DLD1 (cell line): ENCODE measurements around the gene TEX2.

Experiments used
- in situ Hi-C: cut with HindIII; loops from 2 replicates; pipeline ENCODE4 v1.10.0; 2017; ENCODE audit warnings: low sequenced_read_pairs

The TEX2 gene

DNA sequence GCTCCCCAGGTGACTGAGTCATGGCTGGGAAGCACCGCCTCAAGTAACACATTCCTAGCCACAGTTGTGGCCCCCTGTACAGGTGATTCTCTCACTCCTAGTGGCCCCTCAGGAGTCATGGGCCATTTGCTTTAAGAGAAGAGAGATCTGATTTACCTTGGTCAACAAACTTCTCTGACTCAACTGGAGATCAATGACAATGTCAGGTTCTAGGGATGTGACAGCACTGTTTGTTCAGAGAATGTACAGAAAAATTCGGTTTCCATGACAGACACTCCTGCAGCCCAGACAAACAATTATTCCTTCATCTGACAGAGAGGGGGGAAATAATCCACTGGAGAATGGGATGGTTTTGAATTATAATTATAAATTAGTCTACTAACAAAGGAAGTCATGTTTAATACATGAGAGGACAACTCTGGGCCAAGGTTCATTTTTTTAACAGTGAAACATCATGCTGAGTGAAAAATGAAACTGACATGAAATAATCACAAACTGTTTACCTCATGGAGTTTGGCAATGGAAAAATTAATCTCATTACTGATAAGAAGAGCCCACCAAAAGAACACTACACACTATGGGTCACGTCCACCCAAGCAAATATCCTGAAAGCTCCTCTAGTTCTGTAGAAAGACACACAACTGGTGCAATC is 142.8 kb downstream of the TEX2 start:
- in situ Hi-C loops, result no loop called here

DNA sequence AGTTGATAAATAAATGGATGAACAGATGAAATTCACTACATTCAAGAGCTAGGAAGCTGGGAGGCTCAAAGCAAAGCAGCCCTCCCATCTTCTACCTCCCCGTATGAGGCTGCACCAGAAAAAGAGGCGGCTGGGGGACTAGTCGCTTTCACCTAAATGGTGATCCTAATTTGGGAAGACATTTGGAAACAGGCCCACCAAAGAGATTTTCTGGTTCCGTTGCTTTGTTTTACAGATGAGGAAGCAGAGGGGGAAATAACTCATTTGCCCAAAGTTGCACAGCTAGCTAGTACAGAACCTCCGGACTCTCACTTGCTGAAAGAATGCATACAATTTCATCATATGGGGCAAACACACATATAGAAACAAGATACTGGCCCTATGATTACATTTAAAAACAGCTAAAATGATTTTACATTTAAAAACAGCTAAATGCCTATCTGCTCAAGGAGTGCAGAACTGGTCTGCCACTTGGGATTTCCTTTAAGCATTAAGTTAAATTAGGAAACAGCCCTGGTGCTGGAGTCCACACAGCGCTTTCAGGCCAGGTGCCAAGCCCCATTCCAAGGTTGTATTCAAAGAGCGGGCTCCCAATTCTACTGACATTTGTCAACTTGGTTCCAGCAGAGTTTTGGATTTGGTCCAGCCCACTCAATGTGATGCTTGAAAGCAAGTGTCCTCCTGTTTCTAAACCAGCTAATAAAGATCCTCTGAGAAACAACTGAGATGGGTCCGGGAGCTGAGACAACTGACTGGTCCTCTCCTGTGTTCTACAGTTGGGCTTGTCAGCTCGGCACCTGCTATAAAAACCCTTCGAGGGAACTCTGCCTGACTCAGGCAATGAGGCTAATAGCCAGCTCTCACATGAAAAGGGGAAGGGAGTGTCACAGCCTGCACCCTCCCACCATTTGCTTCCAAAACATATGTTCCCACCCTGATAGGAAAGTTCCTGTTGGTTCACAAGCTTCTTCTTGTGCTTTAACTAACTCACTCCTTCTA is 144.8 kb downstream of the TEX2 start:
- in situ Hi-C loops, result no loop called here

DNA sequence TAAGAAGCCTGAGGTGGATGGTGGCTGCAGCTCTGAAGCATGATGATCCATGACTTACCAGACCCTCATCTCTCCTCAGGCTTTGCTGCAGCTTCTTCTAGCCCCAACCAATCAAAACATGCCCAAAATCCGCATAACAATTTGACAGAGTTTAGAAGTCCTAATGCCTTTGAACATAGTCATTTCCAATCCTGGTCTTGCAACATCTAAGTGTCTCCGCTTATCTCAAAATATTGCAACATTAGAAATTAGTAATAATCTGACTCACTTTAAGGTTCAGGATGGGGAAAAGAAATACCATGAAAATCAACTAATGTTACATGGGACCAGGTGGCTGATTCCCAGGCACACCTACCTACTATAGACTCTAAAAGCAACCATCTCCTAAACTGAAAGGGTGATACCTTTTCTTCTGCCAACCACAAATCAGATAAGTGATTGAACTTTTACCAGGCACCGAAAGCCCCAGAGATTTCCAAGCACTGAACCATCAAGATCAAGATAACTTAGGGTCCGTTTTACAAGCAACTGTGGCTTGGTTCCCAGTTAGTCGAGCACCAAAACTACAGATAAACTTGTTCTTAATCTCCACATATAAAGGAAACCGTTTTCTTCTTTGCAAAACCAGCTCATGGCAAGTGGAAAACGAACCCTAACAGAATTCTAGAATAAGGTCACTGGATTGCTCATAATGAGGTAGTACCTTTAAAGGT is 147.1 kb downstream of the TEX2 start:
- in situ Hi-C loops, result no loop called here

GRCh38 chr17:64115043-64115698 is 147.9 kb downstream of the TEX2 start:
- in situ Hi-C loops, result no loop called here

- in situ Hi-C loops, result no loop called here
These were observed 150.1 kb downstream of the TEX2 start for GRCh38 chr17:64113006-64113405.

DNA sequence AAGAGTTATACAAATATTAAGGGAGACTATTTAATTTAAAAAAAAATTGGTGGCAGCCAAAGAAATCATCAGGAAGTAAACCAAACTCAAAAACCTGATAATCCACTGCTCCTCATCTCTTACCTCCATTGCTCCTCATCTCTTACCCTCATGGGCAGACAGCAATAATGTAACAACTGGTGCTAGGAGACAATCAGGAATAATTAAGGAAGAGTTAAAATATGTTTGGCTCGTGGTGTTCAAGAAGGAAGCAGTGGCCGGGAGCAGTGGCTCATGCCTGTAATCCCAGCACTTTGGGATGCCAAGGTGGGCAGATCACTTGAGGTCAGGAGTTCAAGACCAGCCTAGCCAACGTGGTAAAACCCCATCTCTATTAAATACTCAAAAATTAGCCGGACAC is 151.2 kb downstream of the TEX2 start:
- in situ Hi-C loops, result no loop called here

DNA sequence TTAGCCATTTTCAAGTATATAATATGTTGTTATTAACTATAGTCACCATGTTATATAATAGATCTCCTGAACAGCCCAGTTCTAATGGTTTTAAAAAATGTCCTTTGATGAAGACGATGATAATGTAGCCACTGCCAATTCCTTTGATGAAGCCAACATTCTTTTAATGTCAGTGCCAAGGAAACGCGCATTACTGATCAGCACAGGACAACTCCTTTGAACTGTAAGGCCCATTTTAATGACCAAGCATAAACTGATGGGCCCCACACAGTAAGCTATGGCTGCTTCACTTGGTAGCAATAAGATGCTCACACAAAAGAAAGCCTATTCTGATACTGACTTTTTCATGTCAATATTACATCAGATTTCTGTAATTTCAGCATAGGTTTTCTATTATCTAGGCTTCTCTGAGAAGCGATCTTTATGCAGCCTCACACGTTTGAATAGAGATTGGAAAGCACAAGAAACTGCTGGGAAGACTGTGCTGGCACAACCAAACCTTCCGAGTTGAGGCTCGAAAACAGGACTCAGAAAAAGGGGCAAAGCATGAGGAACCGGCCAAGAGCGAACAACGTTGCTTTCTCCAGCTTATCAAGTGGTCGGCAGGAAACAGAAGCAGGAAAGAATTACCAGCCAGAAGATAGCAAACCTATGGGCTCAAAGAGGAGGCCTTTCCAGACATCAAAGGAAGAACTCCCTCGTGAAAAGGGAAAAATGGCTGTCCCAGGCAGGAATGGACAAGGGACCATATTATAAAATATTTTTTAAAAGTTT is 152.5 kb downstream of the TEX2 start:
- in situ Hi-C loops, result no loop called here

GRCh38 chr17:64109400-64109799 is 153.7 kb downstream of the TEX2 start:
- in situ Hi-C loops, result no loop called here

- in situ Hi-C loops, result no loop called here
These were observed 155.4 kb downstream of the TEX2 start for GRCh38 chr17:64107500-64108236.

DNA sequence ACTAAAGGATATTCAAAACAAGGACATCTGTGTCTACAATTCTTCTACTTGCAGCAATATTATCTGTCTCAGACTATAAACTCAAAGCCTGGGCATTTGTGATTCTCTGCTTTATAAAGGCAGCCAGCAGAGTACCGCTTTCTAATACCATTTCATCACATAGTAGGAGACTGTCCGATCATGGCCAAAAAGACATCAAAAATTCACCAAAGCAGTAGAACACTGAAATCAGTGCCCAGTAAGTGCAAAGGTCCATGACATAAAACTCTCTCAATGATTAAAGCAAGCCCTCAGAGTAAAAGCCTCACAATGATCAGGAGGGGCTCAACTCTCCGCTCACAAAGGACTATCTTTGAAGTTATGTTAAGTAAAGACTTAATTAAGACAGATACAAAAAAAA is 156.1 kb downstream of the TEX2 start:
- in situ Hi-C loops, result no loop called here

GRCh38 chr17:64103391-64104364 is 159.4 kb downstream of the TEX2 start:
- in situ Hi-C loops, result no loop called here

DNA sequence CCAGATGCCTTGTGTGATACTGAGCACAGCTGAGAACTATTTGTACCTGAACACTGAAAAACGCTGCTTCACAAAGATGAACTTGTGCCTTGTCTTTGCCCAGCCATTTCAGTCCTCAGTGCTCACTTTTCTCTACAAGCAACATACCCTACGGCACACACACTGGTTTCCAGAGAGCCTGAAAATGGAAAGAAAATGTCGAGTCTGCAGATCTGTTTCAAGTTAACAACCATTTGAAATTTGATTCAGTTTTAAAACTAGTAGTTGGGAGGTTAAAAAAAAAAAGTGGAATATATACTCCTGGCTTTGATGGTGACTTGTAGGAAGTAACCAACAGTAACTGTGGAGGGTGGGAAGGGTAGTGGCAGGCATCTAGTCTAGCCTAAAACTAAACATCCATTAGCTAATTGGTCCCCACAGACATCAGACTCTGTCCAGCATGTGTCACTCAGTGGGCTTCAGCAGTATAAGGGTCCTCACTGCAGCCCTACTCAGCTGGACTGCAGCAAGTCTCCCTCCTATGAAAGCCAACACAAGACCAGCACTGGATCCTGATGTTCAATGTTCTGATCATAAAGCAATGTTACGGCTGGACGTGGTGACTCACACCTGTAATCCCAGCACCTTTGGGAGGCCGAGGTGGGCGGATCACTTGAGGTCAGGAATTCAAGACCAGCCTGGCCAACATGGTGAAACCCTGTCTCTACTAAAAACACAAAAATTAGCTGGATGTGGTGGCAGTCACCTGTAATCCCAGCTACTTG is 160.3 kb downstream of the TEX2 start:
- in situ Hi-C loops, result no loop called here

- in situ Hi-C loops, result no loop called here
These were observed 163.5 kb downstream of the TEX2 start for GRCh38 chr17:64099543-64099942.
